GM21723 (cell line): ENCODE data around the gene PARM1.

Source experiments
- ATAC-seq: cut with Tn5 transposase; IDR thresholded peaks from one replicate; pipeline ENCODE4 v1.9.1; 2021; ENCODE audit warnings: mild to moderate bottlenecking, moderate library complexity; ENCODE audit not compliant: unreplicated experiment

PARM1 gene

GRCh38 chr4:74942251-74942917 is 9.5 kb downstream of the PARM1 start:
- no peak for ATAC-seq

DNA sequence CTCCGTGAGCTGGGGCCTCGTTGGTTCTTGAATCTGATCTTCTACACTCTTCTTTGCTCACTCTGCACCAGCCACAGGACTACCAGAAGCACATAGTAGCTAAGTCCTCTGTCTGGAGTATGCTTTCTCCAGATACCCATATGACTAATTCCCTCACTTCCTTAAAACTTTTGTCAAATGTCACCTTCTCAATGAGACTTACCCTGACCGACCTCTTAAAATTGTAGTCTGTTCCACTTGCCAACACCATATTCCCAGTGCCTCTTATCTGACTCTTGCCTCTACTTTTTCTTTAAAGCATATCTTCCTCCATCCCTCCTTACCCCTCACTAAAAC is 10.0 kb downstream of the PARM1 start:
- no peak for ATAC-seq

DNA sequence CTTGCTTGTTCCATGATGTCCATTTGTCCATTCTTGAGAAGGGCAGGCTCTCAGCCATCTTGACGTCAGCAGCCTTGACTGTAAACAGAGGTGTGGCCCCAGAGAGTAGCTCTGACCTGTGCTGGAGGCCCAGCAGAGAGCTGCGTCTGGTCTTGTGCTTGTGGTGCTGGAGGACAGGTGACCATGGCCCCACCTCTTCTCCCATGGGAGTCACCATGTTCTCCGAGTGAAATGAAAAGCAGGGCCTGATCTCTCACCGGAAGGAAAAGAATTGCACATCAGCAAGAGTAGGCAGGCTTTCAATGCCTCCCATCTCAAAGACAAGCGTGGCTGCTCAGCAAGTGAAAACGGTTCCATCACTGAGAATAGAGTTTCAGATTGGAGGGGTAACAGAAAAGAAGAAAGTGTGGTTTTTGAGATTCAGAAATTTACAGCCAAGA is 11.5 kb downstream of the PARM1 start:
- ATAC-seq: no peak

GRCh38 chr4:74946196-74946595 is 13.3 kb downstream of the PARM1 start:
- no peak for ATAC-seq

- ATAC-seq: no peak
Observed at GRCh38 chr4:74947798-74948197, 14.9 kb downstream of the PARM1 start.

- ATAC-seq: no peak
Observed at GRCh38 chr4:74948236-74948635, 15.3 kb downstream of the PARM1 start.

- ATAC-seq: no peak
Observed at GRCh38 chr4:74950200-74950599, 17.3 kb downstream of the PARM1 start.

GRCh38 chr4:74950882-74951281 is 18.0 kb downstream of the PARM1 start:
- ATAC-seq: no peak

DNA sequence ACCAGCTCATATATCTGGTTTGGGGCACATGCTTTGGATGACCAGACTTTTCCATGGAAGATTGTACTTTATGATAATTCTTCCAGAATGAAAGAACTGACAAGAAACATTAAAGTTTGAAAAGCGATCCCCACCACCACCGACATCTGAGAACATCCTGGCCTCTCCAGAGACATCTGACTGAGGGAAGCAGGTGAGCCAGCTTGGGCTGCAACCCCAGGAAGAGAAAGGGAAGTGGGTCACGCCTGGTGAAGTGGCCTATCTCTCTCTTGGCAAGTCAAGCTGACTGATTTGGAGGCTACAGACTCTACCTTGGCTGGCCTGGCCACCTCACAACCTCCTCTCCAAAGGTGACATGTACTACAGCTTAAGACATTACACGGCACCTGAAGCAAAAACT is 20.7 kb downstream of the PARM1 start:
- ATAC-seq: no peak

GRCh38 chr4:74958881-74959280 is 26.0 kb downstream of the PARM1 start:
- no peak for ATAC-seq

GRCh38 chr4:74961230-74961629 is 28.3 kb downstream of the PARM1 start:
- no peak for ATAC-seq

- no peak for ATAC-seq
Observed at GRCh38 chr4:74962584-74962983, 29.7 kb downstream of the PARM1 start.

DNA sequence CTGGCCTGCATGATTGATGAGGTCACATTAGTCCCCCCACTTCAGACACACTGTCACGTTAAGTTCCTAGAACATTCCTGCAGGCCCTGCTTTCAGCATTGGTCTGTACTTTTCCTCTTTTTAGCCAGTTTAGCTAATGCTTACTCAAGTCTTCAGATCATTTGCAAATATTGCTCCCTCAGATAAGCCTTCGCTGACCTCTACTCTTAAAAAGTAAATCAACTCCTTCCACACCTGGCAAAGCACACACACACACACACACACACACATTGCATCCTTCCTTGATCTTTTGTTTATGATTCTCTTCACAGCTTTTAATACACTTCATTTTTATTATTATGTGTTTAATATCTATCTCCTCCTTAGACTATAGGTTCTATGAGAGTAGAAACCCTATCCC is 31.4 kb downstream of the PARM1 start:
- no peak for ATAC-seq

GRCh38 chr4:74967324-74967723 is 34.4 kb downstream of the PARM1 start:
- no peak for ATAC-seq

DNA sequence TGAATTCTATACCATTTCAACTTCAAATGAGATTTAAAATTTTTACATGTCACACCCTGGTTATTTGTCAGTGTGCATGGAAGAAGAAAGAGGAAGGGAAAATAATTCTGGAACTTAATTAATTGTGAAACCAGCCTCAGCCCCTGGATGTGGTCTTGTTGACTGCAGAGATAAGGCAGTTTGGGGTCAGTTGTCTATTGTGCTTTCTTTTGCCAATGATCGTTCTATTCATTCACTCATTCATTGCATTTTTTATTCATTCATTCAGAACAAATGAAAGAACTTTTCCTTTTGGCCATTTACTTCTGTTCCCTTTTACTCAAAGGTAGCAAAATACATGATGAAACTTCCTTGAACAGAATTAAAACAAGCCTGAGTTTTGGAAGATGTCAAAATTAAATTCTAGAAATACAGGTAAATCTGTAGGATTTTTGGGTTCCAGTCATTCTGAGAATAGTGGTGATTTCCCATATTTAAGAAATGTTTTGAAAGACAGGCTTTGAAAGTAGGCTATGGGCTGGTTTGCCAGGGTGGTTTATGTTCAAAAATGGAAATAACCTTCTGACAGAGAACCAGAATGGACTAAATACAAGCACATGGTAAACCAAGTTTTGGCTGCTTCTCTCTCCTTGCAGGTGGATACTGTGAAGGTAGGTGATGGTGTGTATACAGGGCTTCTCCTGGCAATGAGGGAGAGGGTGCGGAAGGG is 35.7 kb downstream of the PARM1 start:
- no peak for ATAC-seq

GRCh38 chr4:74969507-74970474 is 36.9 kb downstream of the PARM1 start:
- no peak for ATAC-seq

GRCh38 chr4:74970577-74970976 is 37.7 kb downstream of the PARM1 start:
- ATAC-seq: no peak

DNA sequence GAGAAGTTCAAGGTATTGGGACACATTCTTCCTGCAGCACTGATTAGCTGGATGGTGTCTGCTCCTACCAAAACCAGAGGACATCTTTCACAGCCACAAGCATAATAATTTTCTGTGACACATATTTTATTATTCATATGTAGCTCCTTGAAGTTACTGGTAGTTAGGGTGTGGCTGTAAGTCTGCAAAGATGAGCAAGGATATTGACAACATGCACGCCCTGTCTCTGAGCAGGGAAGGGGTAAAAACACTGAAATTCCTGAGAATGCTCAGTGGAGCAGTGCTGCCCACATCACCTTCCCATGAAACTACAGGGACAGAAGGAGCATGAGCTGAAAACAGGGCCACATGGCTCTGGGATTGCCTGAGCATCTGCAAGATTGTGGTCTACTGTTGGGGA is 38.9 kb downstream of the PARM1 start:
- no peak for ATAC-seq

- no peak for ATAC-seq
Observed at GRCh38 chr4:74975082-74975481, 42.2 kb downstream of the PARM1 start.

GRCh38 chr4:74975848-74976824 is 43.2 kb downstream of the PARM1 start:
- ATAC-seq: no peak
